Panc1 (cell line): Measurements from ENCODE around the gene DCTN2.

Source experiments
- POLR2AphosphoS5 ChIP-seq: IDR thresholded peaks from 2 replicates; pipeline ENCODE4 v1.6.1; 2012; ENCODE audit warnings: mild to moderate bottlenecking, low read depth, low read length, moderate library complexity
- SIN3A ChIP-seq: IDR thresholded peaks from 2 replicates; pipeline ENCODE4 v1.6.1; 2012; ENCODE audit warnings: low read depth, mild to moderate bottlenecking, low read length, moderate library complexity, borderline replicate concordance; ENCODE audit not compliant: insufficient read depth
- TCF7L2 ChIP-seq: IDR thresholded peaks from 2 replicates; pipeline ENCODE4 v1.6.1; 2011; ENCODE audit warnings: mild to moderate bottlenecking, low read depth, low read length, inconsistent platforms
- TF ChIP-seq, protein P1 (sequence below): fragments of 450-650 bp; IDR thresholded peaks from 2 replicates; pipeline ENCODE4 v1.5.1; 2017; ENCODE audit warnings: mild to moderate bottlenecking
- TF ChIP-seq, protein P2 (sequence below), 2 experiments: IDR thresholded peaks; 2 replicates each; pipeline ENCODE4 v1.6.1; 2011 to 2012; ENCODE audit warnings: low read depth in 2 of 2, control low read depth in 1 of 2, low read length in 1 of 2, mild to moderate bottlenecking in 1 of 2, moderate library complexity in 1 of 2; ENCODE audit not compliant: insufficient read depth in 1 of 2

DNA sequence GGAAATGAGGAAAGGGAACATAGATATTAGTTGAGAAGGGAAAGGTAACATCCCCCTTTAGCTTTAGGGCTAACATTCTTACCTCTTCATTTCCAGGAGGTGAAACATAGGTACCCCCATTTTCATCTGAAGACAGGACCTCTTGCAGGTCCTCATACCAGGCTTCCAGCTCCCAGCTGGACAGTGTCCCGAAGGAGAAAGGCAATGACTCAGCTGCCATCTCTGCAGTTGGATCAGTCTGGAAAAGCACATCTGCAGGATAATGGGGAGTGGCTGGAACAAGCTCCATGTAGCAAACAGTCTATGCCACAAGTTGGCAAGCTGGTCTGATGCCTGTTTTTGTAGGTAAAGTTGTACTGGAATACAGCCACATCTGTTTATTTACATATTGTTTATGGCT lies 29.8 kb downstream of the DCTN2 start:
- TF ChIP-seq, protein P1, sequence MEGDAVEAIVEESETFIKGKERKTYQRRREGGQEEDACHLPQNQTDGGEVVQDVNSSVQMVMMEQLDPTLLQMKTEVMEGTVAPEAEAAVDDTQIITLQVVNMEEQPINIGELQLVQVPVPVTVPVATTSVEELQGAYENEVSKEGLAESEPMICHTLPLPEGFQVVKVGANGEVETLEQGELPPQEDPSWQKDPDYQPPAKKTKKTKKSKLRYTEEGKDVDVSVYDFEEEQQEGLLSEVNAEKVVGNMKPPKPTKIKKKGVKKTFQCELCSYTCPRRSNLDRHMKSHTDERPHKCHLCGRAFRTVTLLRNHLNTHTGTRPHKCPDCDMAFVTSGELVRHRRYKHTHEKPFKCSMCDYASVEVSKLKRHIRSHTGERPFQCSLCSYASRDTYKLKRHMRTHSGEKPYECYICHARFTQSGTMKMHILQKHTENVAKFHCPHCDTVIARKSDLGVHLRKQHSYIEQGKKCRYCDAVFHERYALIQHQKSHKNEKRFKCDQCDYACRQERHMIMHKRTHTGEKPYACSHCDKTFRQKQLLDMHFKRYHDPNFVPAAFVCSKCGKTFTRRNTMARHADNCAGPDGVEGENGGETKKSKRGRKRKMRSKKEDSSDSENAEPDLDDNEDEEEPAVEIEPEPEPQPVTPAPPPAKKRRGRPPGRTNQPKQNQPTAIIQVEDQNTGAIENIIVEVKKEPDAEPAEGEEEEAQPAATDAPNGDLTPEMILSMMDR, result no peak
- TF ChIP-seq, protein P2, sequence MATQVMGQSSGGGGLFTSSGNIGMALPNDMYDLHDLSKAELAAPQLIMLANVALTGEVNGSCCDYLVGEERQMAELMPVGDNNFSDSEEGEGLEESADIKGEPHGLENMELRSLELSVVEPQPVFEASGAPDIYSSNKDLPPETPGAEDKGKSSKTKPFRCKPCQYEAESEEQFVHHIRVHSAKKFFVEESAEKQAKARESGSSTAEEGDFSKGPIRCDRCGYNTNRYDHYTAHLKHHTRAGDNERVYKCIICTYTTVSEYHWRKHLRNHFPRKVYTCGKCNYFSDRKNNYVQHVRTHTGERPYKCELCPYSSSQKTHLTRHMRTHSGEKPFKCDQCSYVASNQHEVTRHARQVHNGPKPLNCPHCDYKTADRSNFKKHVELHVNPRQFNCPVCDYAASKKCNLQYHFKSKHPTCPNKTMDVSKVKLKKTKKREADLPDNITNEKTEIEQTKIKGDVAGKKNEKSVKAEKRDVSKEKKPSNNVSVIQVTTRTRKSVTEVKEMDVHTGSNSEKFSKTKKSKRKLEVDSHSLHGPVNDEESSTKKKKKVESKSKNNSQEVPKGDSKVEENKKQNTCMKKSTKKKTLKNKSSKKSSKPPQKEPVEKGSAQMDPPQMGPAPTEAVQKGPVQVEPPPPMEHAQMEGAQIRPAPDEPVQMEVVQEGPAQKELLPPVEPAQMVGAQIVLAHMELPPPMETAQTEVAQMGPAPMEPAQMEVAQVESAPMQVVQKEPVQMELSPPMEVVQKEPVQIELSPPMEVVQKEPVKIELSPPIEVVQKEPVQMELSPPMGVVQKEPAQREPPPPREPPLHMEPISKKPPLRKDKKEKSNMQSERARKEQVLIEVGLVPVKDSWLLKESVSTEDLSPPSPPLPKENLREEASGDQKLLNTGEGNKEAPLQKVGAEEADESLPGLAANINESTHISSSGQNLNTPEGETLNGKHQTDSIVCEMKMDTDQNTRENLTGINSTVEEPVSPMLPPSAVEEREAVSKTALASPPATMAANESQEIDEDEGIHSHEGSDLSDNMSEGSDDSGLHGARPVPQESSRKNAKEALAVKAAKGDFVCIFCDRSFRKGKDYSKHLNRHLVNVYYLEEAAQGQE (IDR thresholded peaks at IDR 0.05; ENCODE audit: insufficient read depth in 1 of 2, low read depth in 2 of 2, low read length in 1 of 2), result no peak
- peak; percentile 36; the same call in 1 of the 2 replicates for TF ChIP-seq POLR2AphosphoS5
- TF ChIP-seq SIN3A, result no peak
- TF ChIP-seq TCF7L2, result no peak
